Progenitor cell of endocrine pancreas (in vitro differentiated cells): ENCODE measurements around the gene DMRTB1. TPM values are rescaled to one million over a fixed set of nuclear protein-coding genes. Genes with fewer than 3 reads are reported as not detected.

Experiments
- DNase-seq: peaks from one replicate; pipeline ENCODE4 v3.0.0; 2021; ENCODE audit warnings: low spot score; ENCODE audit not compliant: unreplicated experiment
- H3K27ac Mint-ChIP-seq: 2 replicates; pipeline ENCODE4 v1.8.0; 2021; ENCODE audit warnings: mild to moderate bottlenecking, moderate library complexity, mixed read lengths
- H3K27me3 Mint-ChIP-seq: 2 replicates; pipeline ENCODE4 v1.8.0; 2021; ENCODE audit warnings: mixed read lengths
- H3K36me3 Mint-ChIP-seq: 2 replicates; pipeline ENCODE4 v1.8.0; 2022; ENCODE audit warnings: mixed read lengths; ENCODE audit not compliant: insufficient read depth
- H3K4me1 Mint-ChIP-seq: 2 replicates; pipeline ENCODE4 v1.8.0; 2021; ENCODE audit warnings: low read depth, mixed read lengths
- H3K4me3 Mint-ChIP-seq: 2 replicates; pipeline ENCODE4 v1.8.0; 2021; ENCODE audit warnings: low read depth, mild to moderate bottlenecking, moderate library complexity, mixed read lengths
- H3K9me3 Mint-ChIP-seq: 2 replicates; pipeline ENCODE4 v1.8.0; 2021; ENCODE audit warnings: low read depth, mixed read lengths
- CTCF ChIP-seq: fragments of 200-600 bp; sonication (generic); IDR thresholded peaks from one replicate; pipeline ENCODE4 v1.5.0; 2021; ENCODE audit warnings: antibody characterized with exemption, mild to moderate bottlenecking; ENCODE audit not compliant: unreplicated experiment
- total RNA-seq: library from RNA; stranded (reverse); gene quantifications from 2 replicates; pipeline ENCODE4 v1.2.1, GENCODE V29; 2021

The DMRTB1 gene
- total RNA-seq, 1 donor from 2014 or later, result not detected

GRCh38 chr1:53486395-53487026 is 27.3 kb downstream of the DMRTB1 start:
- DNase-seq, result no peak
- no peak overlapping the region for H3K4me3 Mint-ChIP-seq
- peaks cover 3% of the 10 kb centered on the region for H3K9me3 Mint-ChIP-seq
- H3K36me3 Mint-ChIP-seq, result peaks cover 2% of the 10 kb centered on the region
- H3K27me3 Mint-ChIP-seq, result peaks cover 47% of the 10 kb centered on the region
- H3K27ac Mint-ChIP-seq, result no peak overlapping the region
- no peak for TF ChIP-seq CTCF
- H3K4me1 Mint-ChIP-seq, result no peaks in the 10 kb centered on the region

GRCh38 chr1:53490351-53490750 is 31.2 kb downstream of the DMRTB1 start:
- TF ChIP-seq CTCF, result no peak
- peaks cover 2% of the 10 kb centered on the region for H3K36me3 Mint-ChIP-seq
- peaks cover 3% of the 10 kb centered on the region for H3K9me3 Mint-ChIP-seq
- H3K27ac Mint-ChIP-seq, result no peak overlapping the region
- DNase-seq, result no peak
- H3K27me3 Mint-ChIP-seq, result peaks cover 30% of the 10 kb centered on the region
- H3K4me3 Mint-ChIP-seq, result no peak overlapping the region
- no peaks in the 10 kb centered on the region for H3K4me1 Mint-ChIP-seq

GRCh38 chr1:53495633-53496345 is 36.6 kb downstream of the DMRTB1 start:
- H3K9me3 Mint-ChIP-seq, result no peaks in the 10 kb centered on the region
- no peak overlapping the region for H3K27ac Mint-ChIP-seq
- peaks cover 3% of the 10 kb centered on the region for H3K27me3 Mint-ChIP-seq
- no peak for DNase-seq
- no peaks in the 10 kb centered on the region for H3K4me1 Mint-ChIP-seq
- H3K4me3 Mint-ChIP-seq, result no peak overlapping the region
- no peak for TF ChIP-seq CTCF
- H3K36me3 Mint-ChIP-seq, result no peaks in the 10 kb centered on the region

DNA sequence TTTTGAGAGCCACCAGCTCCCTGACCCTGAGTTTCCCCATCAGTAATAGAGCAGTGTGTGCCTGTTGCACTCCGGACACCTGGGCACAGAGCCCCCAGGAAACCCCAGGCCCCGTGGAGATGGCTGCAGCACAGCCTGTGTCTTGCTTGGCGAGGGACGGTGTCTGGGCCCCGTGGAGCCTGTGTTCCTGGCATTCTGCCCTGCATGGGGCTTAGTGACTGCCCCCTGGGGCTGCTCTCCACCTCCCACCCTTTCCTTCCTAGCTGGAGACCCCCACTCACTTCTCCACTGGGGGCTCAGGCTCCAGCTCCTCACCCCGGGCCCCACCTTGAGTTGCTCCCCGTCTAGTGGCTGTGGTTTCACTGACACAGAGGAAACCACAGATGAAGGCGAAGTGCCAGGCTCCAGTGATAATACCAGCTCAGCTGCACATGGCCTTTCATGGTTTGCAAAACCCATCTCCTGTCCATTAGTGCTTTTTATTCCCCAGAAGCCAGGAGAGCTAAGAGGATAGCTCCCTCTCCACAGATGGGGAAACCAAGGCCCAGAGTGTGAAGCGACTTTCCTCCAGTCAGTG is 39.4 kb downstream of the DMRTB1 start:
- no peak for TF ChIP-seq CTCF
- H3K36me3 Mint-ChIP-seq, result no peaks in the 10 kb centered on the region
- H3K27me3 Mint-ChIP-seq, result peaks cover 8% of the 10 kb centered on the region
- DNase-seq, result no peak
- no peak overlapping the region for H3K4me3 Mint-ChIP-seq
- H3K9me3 Mint-ChIP-seq, result no peaks in the 10 kb centered on the region
- no peak overlapping the region for H3K27ac Mint-ChIP-seq
- no peaks in the 10 kb centered on the region for H3K4me1 Mint-ChIP-seq

- Mint-ChIP-seq H3K4me1 (no peaks in the 10 kb centered on the region), H3K27ac (no peak overlapping the region), H3K4me3 (no peak overlapping the region), H3K36me3 (no peaks in the 10 kb centered on the region), H3K9me3 (no peaks in the 10 kb centered on the region), H3K27me3 (peaks cover 13% of the 10 kb centered on the region)
- DNase-seq, result no peak
- no peak for TF ChIP-seq CTCF
Measured at GRCh38 chr1:53499257-53500203, 40.3 kb downstream of the DMRTB1 start.
